ENCODE results near the gene CEMP1.
"Not testable (repeated sequence)": the region's sequence is repeated elsewhere in the genome, so short reads cannot be mapped to it uniquely, and the experiment has no call there.

The CEMP1 gene, protein sequence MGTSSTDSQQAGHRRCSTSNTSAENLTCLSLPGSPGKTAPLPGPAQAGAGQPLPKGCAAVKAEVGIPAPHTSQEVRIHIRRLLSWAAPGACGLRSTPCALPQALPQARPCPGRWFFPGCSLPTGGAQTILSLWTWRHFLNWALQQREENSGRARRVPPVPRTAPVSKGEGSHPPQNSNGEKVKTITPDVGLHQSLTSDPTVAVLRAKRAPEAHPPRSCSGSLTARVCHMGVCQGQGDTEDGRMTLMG

DNA sequence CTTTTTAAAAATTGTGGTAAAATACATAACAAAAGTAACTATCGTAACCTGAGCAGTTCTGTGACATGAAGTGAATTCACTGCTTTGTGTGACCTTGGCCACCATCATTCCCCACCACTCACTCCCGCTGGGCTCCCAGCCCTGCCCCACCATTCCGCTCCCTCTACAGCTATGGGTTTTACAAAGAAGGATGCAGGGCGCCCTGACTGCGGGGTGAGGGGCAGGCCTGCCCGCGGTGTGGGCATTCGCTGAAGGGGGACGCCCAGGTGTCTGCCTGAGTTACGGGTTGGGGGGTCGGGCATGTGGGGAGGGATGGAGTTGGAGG is at the start of gene CEMP1:
Gene CEMP1, minus strand, starts transcription at position 38 of the 325 bp plus-strand sequence. CDS start 335 bp downstream, outside the sequence.
- Histone ChIP-seq H4K20me1 (peaks cover 5% of the 10 kb centered on the region; the same call in 1 of the 2 replicates), H3K4me2 (peak within 1 kb of the TSS; percentile 98), H3K9me3 (no peaks in the 10 kb centered on the region), H3K9ac (peak within 1 kb of the TSS; percentile 80), H3K27ac (peak within 1 kb of the TSS; percentile 80), H3K4me1 (peaks cover 24% of the 10 kb centered on the region), H3K36me3 (peaks cover 40% of the 10 kb centered on the region), H3K4me3 (peak within 1 kb of the TSS; percentile 77), H3K27me3 (no peaks in the 10 kb centered on the region)
- no peak for TF ChIP-seq Cebpa-rat (IDR thresholded peaks at IDR 0.05)

DNA sequence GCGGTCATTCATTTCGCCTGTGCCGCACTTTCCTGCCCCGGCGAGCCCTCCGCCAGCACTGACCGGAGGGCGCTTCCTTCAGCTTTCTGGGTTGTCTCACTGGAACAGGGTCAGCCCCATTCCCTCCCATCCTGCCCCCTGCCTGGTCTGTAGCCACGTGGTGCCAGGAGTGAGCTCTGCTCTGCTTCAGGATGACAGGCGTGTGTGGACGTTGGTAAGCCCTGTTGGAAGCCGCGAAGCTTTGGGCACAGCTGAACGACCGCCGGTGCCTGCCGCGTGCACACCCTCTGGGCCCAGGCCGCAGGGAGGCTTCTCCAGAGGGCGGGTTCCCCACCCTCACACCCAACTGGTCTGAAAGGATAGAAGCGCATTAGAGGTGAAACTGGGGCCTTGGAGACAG is 49.6 kb upstream of the CEMP1 start:
- not testable (repeated sequence) for H3K4me2 ChIP-seq

DNA sequence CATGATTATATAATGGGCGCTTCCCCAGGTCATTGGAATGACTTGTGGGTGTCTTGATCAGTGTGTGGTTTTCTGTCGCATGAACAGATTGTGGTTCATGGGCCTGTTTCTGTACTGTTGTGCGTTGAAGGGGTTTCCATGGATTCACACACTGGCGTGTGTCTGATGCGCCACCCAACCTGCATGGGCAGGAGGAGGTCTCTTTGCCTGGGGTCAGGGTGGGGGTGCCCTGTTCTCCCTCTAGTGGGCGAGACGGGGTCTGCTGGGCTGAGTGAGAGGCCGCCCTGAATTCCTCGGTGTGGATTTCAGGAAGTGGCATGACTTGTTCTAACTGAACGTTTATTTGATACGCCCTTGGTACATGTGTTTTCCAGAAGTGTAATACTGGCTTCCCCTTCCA is 48.9 kb upstream of the CEMP1 start:
- not testable (repeated sequence) for H4K20me1 ChIP-seq, H3K27me3 ChIP-seq, H3K27ac ChIP-seq, H3K4me2 ChIP-seq, H3K9me3 ChIP-seq, H3K4me3 ChIP-seq, H3K4me1 ChIP-seq, H3K9ac ChIP-seq
- H3K36me3 ChIP-seq, result peaks cover 13% of the 10 kb centered on the region

More for the DNA sequence above, 49.6 kb upstream of the CEMP1 start:
- H3K9me3 ChIP-seq, H3K9ac ChIP-seq, H3K27me3 ChIP-seq, H3K27ac ChIP-seq, H3K4me3 ChIP-seq: not testable (repeated sequence)
- Histone ChIP-seq H3K4me1 (peaks cover 12% of the 10 kb centered on the region), H3K36me3 (peaks cover 20% of the 10 kb centered on the region), H4K20me1 (peaks cover 12% of the 10 kb centered on the region)

DNA sequence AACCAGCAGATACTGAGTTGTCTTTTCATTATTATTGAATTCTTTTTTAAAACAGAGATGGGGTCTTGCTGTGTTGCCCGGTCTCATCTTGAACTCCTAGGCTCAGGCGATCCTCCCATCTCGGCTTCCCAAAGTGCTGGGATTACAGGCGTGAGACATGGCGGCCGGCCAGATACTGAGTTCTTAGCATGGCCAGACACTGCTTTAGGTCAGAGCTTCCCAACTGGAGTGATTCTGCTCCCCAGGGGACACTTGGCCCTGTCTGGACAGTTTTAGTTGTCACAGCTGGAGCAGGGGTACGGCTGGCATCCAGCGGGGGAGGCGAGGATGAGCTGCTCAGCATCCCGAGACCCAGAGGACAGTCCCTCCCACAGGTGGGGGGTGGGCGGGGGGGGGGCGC is 47.7 kb upstream of the CEMP1 start:
- H3K4me1 ChIP-seq, H3K27ac ChIP-seq, H3K4me3 ChIP-seq, H3K27me3 ChIP-seq, H3K9me3 ChIP-seq, H3K4me2 ChIP-seq, H4K20me1 ChIP-seq, H3K36me3 ChIP-seq, H3K9ac ChIP-seq: not testable (repeated sequence)

DNA sequence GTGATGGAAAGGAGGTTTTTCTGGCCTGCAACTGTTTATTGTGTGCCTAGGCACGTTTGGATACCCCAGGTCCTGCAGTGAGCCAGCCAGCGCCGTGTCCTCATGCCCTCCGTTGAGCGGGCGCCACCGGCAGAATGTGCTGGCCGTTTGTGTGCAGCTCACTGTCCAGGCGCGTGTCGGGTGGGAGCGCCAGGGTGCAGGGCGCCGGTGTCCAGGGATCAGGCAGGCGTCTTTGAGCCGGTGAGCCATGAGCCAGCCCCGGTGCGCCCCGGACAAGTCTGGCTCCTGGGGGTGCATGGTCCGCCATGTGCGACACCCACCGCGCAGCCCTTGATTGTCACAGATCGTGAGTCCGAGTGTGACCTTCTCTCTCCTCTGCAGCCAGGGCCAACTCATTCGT is 45.8 kb upstream of the CEMP1 start:
- not testable (repeated sequence) for H3K4me1 ChIP-seq, H3K27ac ChIP-seq, H3K36me3 ChIP-seq, H3K9ac ChIP-seq, H3K4me2 ChIP-seq, H4K20me1 ChIP-seq, H3K4me3 ChIP-seq, H3K27me3 ChIP-seq, H3K9me3 ChIP-seq

DNA sequence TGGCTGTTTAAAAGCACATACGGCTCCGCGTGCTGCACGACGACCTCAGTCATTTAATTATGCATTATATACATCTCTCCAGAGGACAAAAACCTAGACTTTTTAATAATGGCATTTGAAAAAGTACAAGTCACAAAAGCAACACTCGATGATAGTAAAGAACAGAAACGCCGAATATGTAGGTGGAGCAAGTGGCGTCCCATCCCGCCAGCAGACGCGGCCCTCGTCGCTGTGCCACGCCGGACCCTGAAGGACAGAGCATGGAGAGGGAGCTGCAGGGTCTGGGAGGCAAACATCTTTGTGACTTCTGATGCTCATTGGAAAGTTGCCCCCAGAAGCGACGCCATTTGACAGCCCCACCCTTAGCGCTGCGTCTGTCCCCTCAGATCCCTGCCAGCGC is 44.6 kb upstream of the CEMP1 start:
- H3K9ac ChIP-seq, H3K27ac ChIP-seq, H3K27me3 ChIP-seq, H3K4me3 ChIP-seq, H3K9me3 ChIP-seq, H3K4me1 ChIP-seq, H4K20me1 ChIP-seq, H3K36me3 ChIP-seq, H3K4me2 ChIP-seq: not testable (repeated sequence)

DNA sequence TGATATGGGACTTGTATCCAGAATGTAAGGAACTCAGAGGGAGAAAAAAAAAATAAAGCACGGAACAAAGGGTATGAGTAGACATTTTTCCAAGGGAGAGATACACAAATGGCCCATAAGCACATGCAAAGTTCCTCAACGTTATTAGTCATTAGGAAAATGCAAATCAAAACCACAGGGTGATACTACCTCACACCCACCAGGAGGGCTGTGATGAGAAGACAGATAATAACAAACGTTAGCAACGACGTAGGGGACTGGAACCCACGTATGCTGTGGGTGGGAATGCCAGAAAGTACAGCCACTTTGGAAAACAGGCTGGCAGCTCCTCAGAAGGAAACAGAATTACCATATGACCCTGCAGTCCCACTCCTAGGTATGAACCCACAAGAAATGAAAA is 41.5 kb upstream of the CEMP1 start:
- H3K27me3 ChIP-seq, H3K4me3 ChIP-seq, H3K36me3 ChIP-seq, H3K4me2 ChIP-seq, H3K27ac ChIP-seq, H3K4me1 ChIP-seq, H3K9ac ChIP-seq, H4K20me1 ChIP-seq, H3K9me3 ChIP-seq: not testable (repeated sequence)

DNA sequence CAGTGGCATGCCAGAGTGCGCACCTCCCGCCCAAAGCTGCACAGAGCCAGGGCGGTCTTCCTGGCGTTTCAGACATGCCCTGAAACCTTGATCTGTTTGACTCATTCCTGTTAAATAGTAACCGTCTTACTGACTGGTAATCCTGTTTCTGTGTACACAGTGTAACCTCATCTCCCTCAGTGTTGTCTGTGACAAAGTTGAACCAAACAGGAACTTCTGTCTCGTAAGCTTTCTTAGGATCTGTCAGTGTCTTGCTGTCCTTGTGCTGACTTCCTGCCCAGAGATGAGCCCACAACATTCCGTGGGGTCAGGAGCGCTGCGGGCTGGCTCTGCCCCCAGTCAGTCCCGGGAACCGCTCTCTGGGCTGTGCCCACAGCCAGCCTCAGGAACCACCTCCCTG is 37.4 kb upstream of the CEMP1 start:
- H3K4me3 ChIP-seq, H3K9me3 ChIP-seq, H3K9ac ChIP-seq, H4K20me1 ChIP-seq, H3K27me3 ChIP-seq, H3K4me1 ChIP-seq, H3K36me3 ChIP-seq, H3K4me2 ChIP-seq, H3K27ac ChIP-seq: not testable (repeated sequence)

DNA sequence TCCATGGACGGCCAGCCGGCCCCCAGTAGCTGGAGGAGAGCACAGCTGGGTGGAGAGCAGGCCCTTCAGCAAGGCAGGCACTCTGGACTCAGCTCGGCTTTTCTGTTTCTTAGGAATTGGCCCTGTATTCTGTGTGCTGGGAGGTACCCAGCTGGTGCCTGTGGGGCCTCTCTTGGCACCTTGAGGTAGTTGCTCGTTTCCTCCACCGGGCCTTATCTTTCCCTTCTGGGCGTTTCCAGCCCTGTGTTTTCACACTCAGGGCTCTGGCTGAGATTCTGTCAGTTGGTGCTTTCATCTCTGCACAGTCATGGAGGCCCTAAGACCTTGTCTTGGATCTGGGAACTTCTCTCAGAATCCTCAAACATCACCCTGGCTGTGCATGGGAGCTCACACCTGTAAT is 36.3 kb upstream of the CEMP1 start:
- H3K36me3 ChIP-seq, H3K4me2 ChIP-seq, H3K9me3 ChIP-seq, H3K4me3 ChIP-seq, H4K20me1 ChIP-seq, H3K27ac ChIP-seq, H3K4me1 ChIP-seq, H3K9ac ChIP-seq, H3K27me3 ChIP-seq: not testable (repeated sequence)

DNA sequence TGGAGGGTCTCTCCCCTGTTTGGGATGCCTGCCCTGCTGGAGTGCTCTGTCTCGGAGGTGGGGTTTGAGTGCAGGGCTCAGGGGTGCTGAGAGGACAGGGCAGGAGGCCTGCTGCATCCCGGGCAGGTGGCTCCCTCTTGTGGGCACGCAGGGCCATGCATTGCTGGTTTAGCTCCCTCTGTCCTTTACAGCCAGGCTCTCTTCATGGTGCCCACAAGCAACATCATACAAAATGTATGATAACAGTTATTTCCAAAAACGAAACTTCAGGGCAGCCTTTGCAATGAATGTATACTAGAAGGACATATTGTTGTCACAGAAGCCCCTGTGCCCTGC is 29.6 kb upstream of the CEMP1 start:
- not testable (repeated sequence) for H3K9ac ChIP-seq, H3K27me3 ChIP-seq, H4K20me1 ChIP-seq, H3K4me2 ChIP-seq, H3K27ac ChIP-seq, H3K4me3 ChIP-seq, H3K4me1 ChIP-seq, H3K9me3 ChIP-seq, H3K36me3 ChIP-seq

DNA sequence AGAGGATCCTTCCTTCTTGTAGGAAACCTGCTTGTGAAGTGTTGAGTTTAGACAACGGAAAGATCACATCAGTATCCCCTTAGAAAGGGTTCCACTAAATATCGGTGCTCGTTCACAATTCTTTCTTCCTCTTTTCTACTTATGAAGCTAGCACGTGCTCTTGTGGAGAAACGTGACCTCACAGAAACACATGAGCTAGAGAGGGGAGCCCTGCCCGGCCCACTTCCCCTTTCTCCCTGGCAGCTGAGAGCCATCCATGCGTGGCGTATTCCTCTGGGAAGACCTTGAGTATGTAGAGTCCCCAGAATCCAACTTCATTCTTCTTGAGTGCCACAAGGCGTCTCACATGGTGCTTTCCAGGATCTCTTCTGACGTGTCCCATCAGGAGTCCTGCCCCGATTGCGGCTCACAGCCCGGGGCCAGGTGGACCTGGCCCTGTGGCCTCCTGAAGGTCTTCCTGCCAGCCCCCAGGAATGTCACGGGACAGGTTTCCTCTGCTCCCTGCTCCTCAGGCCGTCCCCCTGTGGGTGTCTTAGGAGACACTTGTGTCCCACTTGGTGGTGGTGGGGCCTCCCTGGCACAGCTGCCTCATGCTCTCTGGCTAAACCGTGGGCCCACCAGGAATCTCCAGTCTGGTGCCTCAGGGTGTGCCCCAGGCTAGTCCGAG is 29.1 kb upstream of the CEMP1 start:
- 0 out of 2 replicates have a peak overlapping the region, but pooled peaks have one; percentile 30 for H3K4me2 ChIP-seq
- H3K9ac ChIP-seq, H3K9me3 ChIP-seq, H3K27me3 ChIP-seq, H3K4me3 ChIP-seq, H3K4me1 ChIP-seq, H3K36me3 ChIP-seq, H4K20me1 ChIP-seq, H3K27ac ChIP-seq: not testable (repeated sequence)

DNA sequence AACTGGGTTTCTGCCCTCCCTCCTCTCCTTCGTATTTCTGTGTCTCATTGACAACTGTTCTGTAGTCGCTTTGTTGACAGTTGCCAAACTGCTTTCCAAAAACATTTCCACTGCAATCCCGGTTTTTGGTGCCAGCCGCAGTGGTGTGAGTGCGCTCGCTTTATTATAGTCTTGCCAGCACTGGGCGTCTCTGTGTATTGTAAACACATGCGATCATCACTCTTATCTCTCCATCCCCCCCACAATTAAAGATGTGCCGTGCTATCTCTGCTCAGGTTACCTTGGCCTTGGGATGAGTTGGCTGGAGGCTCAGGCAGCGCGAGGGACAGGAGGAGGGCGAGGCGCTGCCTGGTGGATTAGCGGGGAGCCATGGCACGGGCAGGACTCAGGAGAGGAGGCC is 25.9 kb upstream of the CEMP1 start:
- H3K4me3 ChIP-seq, H3K36me3 ChIP-seq, H3K4me1 ChIP-seq, H4K20me1 ChIP-seq, H3K27ac ChIP-seq, H3K9ac ChIP-seq, H3K9me3 ChIP-seq, H3K4me2 ChIP-seq, H3K27me3 ChIP-seq: not testable (repeated sequence)

DNA sequence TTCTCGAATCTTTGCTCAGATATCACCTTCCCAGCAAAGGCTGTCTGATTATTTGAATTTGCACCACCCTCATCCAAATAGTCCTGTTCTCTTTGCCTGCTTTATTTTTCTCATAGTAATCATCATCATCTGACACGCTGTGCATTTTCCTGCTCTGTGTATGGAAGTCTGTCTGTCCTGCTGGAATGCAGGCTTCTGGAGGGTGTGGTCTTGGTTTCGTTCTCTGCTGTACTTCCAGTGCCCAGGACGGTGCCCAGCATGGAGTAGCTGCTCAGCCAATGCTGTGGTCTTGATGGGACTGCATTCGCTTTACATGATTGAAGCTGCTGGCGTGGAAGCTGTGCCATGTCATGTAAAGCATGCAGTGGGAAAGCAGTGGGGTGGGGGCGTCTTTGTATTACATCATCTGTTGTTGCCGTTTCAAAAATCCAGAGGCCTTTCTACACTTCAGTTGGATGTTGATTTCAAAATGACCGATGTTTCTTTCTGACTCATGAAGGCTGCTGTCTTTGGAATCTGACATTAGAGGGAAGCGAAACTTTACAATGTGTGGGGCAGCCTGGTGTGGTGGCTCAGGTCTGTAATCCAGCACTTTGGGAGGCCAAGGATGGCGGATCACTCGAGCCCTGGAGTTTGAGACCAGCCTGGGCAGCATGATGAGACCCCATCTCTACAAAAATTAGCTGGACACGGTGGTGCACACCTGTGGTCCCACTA is 23.7 kb upstream of the CEMP1 start:
- H3K4me1 ChIP-seq, H3K4me3 ChIP-seq, H3K36me3 ChIP-seq, H3K9ac ChIP-seq, H3K9me3 ChIP-seq, H3K4me2 ChIP-seq, H3K27ac ChIP-seq, H3K27me3 ChIP-seq, H4K20me1 ChIP-seq: not testable (repeated sequence)
